DND-41 (cell line): ENCODE results near the gene BRINP3.

Source experiments
- ATAC-seq: fragments of 200-7000 bp; cut with Tn5 transposase; 3 replicates; pipeline ENCODE4 v1.9.1; 2021; ENCODE audit warnings: low read depth; ENCODE audit not compliant: insufficient read depth
- DNase-seq: peaks from one replicate; pipeline ENCODE4 v3.0.0-alpha.2; 2020
- H2AFZ ChIP-seq: 2 replicates; pipeline ENCODE4 v1.6.0; 2012; ENCODE audit warnings: low read depth, low read length
- H3K27ac ChIP-seq: 2 replicates; pipeline ENCODE4 v1.5.1; 2012; ENCODE audit warnings: low read length, inconsistent platforms
- H3K27me3 ChIP-seq: fragments of 200-600 bp; sonication (generic); 2 replicates; pipeline ENCODE4 v1.6.0; 2012; ENCODE audit warnings: low read length, mild to moderate bottlenecking, inconsistent platforms; ENCODE audit not compliant: insufficient read depth, poor library complexity
- H3K36me3 ChIP-seq: 2 replicates; pipeline ENCODE4 v1.5.1; 2012; ENCODE audit warnings: low read length, inconsistent platforms; ENCODE audit not compliant: insufficient read depth
- H3K4me1 ChIP-seq: 2 replicates; pipeline ENCODE4 v1.5.1; 2012; ENCODE audit warnings: mild to moderate bottlenecking, low read length; ENCODE audit not compliant: insufficient read depth
- H3K4me2 ChIP-seq: 2 replicates; pipeline ENCODE4 v1.6.0; 2012; ENCODE audit warnings: mild to moderate bottlenecking, moderate library complexity, low read length, inconsistent platforms; ENCODE audit not compliant: insufficient read depth
- H3K4me3 ChIP-seq, 2 experiments: fragments of 200-600 bp in 1 of 2; shearing (Covaris generic) in 1 of 2; 2 replicates each; pipeline ENCODE4 v1.5.1; 2012 to 2016; ENCODE audit warnings: inconsistent platforms in 2 of 2, low read length in 2 of 2, mild to moderate bottlenecking in 2 of 2, low read depth in 1 of 2, moderate library complexity in 1 of 2
- H3K79me2 ChIP-seq: 2 replicates; pipeline ENCODE4 v1.6.0; 2012; ENCODE audit warnings: low read length, inconsistent platforms; ENCODE audit not compliant: insufficient read depth
- H3K9ac ChIP-seq: 2 replicates; pipeline ENCODE4 v1.6.0; 2012; ENCODE audit warnings: low read depth, mild to moderate bottlenecking, inconsistent platforms, low read length, moderate library complexity
- H3K9me3 ChIP-seq: 2 replicates; pipeline ENCODE4 v1.5.1; 2012; ENCODE audit warnings: low read length, moderate library complexity, mild to moderate bottlenecking, inconsistent platforms; ENCODE audit not compliant: insufficient read depth, severe bottlenecking
- H4K20me1 ChIP-seq: 2 replicates; pipeline ENCODE4 v1.6.0; 2012; ENCODE audit warnings: low read length; ENCODE audit not compliant: insufficient read depth
- EZH2 ChIP-seq: IDR thresholded peaks from 3 replicates; pipeline ENCODE4 v1.6.1; 2012; ENCODE audit warnings: borderline replicate concordance, low read depth, mild to moderate bottlenecking, moderate library complexity, low read length, inconsistent platforms; ENCODE audit not compliant: severe bottlenecking
- TF ChIP-seq, protein P1 (sequence below): IDR thresholded peaks from 2 replicates; pipeline ENCODE4 v1.5.1; 2012; ENCODE audit warnings: borderline replicate concordance, low read length, moderate library complexity, mild to moderate bottlenecking; ENCODE audit not compliant: poor library complexity, severe bottlenecking; ENCODE audit errors: extremely low read depth

Gene BRINP3

DNA sequence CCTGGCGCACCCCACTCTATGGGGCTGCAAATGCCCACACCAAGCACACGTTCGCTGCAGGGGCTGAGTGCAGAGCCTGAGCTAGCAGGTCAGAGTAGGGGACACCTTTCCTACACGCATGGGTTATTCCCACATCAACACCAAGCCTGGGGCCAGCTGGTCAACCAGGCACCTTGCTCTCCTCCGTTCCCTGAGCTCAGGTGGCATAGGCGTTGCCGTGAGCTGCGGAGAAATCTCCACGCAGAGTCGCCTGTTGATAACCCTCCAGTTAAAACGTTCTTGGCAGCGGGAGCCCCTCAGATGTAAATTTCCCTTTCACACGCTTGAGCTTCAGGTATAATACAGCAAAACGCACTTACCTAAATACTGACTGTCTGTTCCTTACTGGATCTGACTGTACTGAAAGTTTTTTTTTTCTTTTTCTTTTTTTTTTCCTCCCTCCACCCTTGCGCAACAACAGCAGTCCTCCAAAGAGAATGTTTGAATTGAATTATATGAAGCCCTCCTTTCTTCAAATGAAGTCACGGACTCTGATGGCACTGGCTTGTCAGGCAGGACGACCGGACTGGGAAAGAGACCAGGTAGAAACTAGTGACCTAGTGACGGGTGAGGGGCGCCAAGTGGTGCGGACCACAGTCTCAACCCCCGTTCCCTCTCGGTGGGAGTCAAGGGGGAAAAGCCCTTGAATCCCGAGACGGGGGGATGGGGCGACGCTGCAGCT lies 2.1 kb downstream of the BRINP3 start:
- no peaks in the 10 kb centered on the region for H3K9me3 ChIP-seq
- no peaks in the 10 kb centered on the region for H3K36me3 ChIP-seq
- DNase-seq (no peak), ATAC-seq (no peak)
- no peaks in the 10 kb centered on the region for H4K20me1 ChIP-seq
- H3K4me2 ChIP-seq, result no peak overlapping the region
- no peak overlapping the region for H2AFZ ChIP-seq
- TF ChIP-seq, protein P1, sequence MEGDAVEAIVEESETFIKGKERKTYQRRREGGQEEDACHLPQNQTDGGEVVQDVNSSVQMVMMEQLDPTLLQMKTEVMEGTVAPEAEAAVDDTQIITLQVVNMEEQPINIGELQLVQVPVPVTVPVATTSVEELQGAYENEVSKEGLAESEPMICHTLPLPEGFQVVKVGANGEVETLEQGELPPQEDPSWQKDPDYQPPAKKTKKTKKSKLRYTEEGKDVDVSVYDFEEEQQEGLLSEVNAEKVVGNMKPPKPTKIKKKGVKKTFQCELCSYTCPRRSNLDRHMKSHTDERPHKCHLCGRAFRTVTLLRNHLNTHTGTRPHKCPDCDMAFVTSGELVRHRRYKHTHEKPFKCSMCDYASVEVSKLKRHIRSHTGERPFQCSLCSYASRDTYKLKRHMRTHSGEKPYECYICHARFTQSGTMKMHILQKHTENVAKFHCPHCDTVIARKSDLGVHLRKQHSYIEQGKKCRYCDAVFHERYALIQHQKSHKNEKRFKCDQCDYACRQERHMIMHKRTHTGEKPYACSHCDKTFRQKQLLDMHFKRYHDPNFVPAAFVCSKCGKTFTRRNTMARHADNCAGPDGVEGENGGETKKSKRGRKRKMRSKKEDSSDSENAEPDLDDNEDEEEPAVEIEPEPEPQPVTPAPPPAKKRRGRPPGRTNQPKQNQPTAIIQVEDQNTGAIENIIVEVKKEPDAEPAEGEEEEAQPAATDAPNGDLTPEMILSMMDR, result no peak
- no peak overlapping the region for H3K9ac ChIP-seq
- no peak overlapping the region for H3K4me3 ChIP-seq
- H3K79me2 ChIP-seq, result no peaks in the 10 kb centered on the region
- no peak overlapping the region for H3K27ac ChIP-seq
- H3K27me3 ChIP-seq, result no peaks in the 10 kb centered on the region
- H3K4me1 ChIP-seq, result no peaks in the 10 kb centered on the region

GRCh38 chr1:190474650-190475211 lies 2.9 kb downstream of the BRINP3 start:
- Histone ChIP-seq H3K9me3 (no peaks in the 10 kb centered on the region), H4K20me1 (no peaks in the 10 kb centered on the region), H2AFZ (no peak overlapping the region), H3K36me3 (no peaks in the 10 kb centered on the region), H3K4me3 (no peak overlapping the region), H3K27ac (no peak overlapping the region), H3K9ac (no peak overlapping the region), H3K79me2 (no peaks in the 10 kb centered on the region), H3K4me2 (no peak overlapping the region), H3K27me3 (no peaks in the 10 kb centered on the region), H3K4me1 (no peaks in the 10 kb centered on the region)
- ATAC-seq (no peak), DNase-seq (no peak)
- no peak for TF ChIP-seq EZH2
- TF ChIP-seq, protein P1, result no peak

- ATAC-seq (no peak), DNase-seq (no peak)
- no peaks in the 10 kb centered on the region for H3K36me3 ChIP-seq
- no peak overlapping the region for H3K4me2 ChIP-seq
- H3K9me3 ChIP-seq, result no peaks in the 10 kb centered on the region
- no peaks in the 10 kb centered on the region for H3K27me3 ChIP-seq
- H3K79me2 ChIP-seq, result no peaks in the 10 kb centered on the region
- H3K9ac ChIP-seq, result no peak overlapping the region
- H3K27ac ChIP-seq, result no peak overlapping the region
- TF ChIP-seq EZH2, result no peak
- TF ChIP-seq, protein P1, result no peak
- no peaks in the 10 kb centered on the region for H4K20me1 ChIP-seq
- no peak overlapping the region for H2AFZ ChIP-seq
- H3K4me1 ChIP-seq, result no peaks in the 10 kb centered on the region
- H3K4me3 ChIP-seq, result no peak overlapping the region
Measured at GRCh38 chr1:190474010-190474409, 3.7 kb downstream of the BRINP3 start.
